ENCODE measurements around the gene C5orf15.

- TF ChIP-seq, protein P1, sequence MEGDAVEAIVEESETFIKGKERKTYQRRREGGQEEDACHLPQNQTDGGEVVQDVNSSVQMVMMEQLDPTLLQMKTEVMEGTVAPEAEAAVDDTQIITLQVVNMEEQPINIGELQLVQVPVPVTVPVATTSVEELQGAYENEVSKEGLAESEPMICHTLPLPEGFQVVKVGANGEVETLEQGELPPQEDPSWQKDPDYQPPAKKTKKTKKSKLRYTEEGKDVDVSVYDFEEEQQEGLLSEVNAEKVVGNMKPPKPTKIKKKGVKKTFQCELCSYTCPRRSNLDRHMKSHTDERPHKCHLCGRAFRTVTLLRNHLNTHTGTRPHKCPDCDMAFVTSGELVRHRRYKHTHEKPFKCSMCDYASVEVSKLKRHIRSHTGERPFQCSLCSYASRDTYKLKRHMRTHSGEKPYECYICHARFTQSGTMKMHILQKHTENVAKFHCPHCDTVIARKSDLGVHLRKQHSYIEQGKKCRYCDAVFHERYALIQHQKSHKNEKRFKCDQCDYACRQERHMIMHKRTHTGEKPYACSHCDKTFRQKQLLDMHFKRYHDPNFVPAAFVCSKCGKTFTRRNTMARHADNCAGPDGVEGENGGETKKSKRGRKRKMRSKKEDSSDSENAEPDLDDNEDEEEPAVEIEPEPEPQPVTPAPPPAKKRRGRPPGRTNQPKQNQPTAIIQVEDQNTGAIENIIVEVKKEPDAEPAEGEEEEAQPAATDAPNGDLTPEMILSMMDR (conservative IDR thresholded peaks at IDR 0.05; ENCODE audit: low read depth, low read length), result no peak
- TF ChIP-seq EZH2phosphoT487 (IDR thresholded peaks at IDR 0.05; ENCODE audit: borderline replicate concordance, low read length), result no peak
These were observed 674 bp downstream of the C5orf15 start for GRCh38 chr5:133967698-133968203.
